ENCODE measurements around the gene CELF6. TPM values are rescaled to one million over a fixed set of nuclear protein-coding genes. Genes with fewer than 3 reads are reported as not detected.

CELF6 gene
- polyA plus RNA-seq, 3 donors = 2.7 to 3.3 (median 3.0) TPM

DNA sequence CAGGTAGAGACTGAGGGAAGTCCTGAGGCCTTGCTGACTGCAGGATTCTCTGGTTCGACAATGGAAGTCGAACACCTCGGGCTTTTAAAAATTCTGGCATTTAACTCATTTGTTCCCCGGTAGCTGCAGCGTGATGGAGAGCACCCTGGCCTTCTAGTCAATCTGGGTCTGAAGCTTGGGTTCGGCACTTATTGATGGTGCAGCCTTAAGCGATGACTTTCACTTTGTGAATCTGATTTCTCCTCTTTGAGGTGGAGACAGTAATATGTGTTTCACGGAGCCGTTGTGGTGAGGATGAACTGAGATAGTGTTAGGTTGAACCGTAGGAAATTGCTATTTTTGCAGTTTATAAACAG lies 47.0 kb downstream of the CELF6 start:
- DNase-seq (ENCODE audit: low read depth in 3 of 3, low spot score in 2 of 3) = no peak

DNA sequence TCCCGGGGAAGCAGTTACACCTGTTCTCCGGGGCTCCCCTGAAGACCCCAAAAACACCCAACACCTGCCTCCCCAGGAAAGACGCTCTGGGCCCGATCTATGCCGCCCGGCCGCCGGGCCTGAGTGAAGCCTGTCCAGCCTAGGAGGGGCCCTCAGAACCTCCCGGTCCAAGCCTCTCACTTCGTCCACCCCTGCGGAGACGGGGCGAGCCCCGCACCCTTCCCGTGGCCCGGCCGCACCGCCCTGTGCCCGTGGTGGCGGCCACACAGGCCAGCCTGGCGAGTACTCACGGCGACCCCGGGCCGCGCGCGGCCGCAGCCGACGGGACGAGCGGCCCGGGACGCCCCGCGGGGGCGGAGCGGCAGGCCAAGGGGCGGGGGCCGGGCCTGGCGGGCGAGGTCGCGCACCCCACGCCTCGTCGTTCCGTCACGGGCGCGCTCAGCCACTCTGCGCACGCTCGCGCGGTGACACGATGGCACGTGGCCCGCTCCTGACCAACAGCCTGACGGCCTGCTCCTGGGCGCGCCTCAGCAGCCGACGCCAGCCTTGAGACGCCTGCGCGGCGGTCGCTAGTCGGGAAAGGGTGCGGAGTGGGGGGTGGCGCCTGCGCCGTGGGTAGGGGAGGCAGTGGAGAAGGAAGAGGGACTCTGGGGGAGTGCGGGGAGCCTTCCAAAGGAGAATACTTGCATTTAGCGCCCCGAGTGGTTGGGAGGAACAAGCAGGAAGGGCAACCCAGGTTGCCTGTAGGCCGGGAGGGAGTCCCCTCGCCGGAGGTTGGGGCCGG lies 47.6 kb downstream of the CELF6 start, which contains the start of gene PARP6:
PARP6 (minus strand) TSS at position 342 of the 784 bp plus-strand sequence. CDS start 5,077 bp downstream, outside the sequence.
- DNase-seq (ENCODE audit: low read depth in 3 of 3, low spot score in 2 of 3) = peak; percentile 87 to 95 (median 90)

DNA sequence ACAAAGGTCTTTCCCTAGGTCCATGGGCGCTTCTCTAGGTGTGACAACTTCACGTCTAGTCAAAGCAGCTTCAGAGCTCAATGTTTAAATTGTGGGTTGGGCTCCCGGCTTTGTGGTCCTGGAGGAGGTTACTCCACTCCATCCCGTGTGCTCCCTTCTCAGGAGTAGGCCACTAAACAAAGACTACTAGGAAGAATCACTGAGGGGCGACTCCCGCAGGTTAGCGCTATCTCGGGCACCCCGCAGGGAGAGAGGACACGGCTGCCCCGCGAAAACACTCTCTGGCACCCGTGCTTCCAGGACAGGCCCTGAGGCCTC lies 48.1 kb downstream of the CELF6 start:
- peak in 1 of 3 donors; percentile 2 for DNase-seq (ENCODE audit: low read depth in 3 of 3, low spot score in 2 of 3)

DNA sequence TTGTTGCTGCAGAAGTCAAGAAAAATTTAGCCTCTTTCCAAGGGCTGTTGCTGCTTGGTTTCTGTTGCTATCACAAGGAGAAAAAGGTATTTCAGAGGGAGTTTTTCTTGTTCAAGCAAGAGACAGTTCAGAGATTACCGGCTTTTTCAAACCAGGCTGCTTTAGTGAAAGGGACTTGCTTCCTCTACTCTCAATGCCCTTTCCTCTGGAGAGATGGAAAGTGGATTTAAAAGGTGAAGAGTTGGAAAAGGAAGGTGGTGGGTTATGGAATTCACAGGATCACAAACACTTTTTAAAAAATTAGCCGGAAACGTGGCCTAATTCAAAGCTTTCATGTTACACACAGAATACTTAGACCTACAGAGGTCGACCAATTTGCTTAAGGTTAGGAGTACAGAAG lies 48.7 kb downstream of the CELF6 start:
- DNase-seq (ENCODE audit: low read depth in 3 of 3, low spot score in 2 of 3) = no peak

DNA sequence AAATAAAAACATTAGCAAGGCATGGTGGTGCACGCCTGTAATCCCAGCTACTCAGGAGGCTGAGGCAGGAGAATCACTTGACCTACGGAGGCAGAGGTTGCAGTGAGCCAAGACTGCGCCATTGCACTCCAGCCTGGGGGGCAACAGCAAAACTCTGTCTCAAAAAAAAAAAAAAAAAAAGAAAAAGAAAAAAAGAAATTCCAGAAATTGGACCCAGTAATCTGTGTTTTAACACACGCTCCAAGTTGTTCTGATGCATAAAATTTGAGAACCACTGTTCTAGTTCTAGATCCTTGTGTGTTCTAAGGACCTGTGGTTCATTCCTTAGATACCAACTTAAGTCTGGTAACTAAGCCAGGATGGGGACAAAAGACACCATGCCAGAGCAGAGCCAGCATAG lies 50.2 kb downstream of the CELF6 start:
- DNase-seq (ENCODE audit: low read depth in 3 of 3, low spot score in 2 of 3) = no peak

DNA sequence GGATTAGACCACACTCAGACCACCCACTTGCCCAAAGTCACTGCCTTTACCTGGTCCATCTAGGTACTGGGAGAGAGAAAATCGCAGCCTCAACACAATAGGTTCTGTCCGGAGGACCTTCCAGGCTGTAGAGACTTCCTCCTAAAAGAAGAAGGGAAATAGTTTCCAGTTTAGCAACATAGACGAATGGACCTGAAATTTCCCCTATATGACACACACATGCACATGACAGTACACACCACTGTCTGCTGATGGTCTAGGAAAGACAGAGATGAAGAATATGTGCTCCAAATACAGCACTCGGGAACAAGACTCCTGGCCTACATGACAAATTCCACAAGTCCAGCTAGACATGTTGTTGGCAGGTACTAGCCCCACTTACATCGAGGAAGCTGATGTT lies 54.9 kb downstream of the CELF6 start:
- DNase-seq (ENCODE audit: low read depth in 3 of 3, low spot score in 2 of 3) = no peak

DNA sequence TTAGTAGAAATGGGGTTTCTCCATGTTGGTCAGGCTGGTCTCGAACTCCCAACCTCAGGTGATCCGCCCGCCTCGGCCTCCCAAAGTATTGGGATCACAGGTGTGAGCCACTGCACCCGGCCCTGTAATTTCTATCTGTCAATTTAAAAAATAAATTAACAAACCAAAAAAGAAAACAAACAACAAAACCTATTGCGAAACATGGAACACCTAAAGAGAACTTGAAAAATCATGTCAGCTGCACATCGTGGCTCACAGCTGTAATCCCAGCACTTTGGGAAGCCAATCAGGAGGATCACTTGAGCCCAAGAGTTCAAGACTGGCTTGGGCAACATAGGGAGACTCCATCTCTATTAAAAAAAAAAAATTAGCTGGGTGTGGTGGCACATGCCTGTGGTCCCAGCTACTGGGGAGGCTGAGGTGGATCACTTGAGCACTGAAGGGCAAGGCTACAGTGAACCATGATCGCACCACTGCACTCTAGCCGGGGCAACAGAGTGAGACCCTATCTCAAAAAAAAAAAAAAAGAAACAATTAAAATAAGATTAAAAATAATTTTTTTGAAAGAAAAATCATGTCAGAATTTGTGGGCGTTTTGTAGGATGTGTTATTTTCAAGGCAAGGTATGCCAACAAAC lies 67.2 kb downstream of the CELF6 start:
- DNase-seq (ENCODE audit: low read depth in 3 of 3, low spot score in 2 of 3) = no peak

DNA sequence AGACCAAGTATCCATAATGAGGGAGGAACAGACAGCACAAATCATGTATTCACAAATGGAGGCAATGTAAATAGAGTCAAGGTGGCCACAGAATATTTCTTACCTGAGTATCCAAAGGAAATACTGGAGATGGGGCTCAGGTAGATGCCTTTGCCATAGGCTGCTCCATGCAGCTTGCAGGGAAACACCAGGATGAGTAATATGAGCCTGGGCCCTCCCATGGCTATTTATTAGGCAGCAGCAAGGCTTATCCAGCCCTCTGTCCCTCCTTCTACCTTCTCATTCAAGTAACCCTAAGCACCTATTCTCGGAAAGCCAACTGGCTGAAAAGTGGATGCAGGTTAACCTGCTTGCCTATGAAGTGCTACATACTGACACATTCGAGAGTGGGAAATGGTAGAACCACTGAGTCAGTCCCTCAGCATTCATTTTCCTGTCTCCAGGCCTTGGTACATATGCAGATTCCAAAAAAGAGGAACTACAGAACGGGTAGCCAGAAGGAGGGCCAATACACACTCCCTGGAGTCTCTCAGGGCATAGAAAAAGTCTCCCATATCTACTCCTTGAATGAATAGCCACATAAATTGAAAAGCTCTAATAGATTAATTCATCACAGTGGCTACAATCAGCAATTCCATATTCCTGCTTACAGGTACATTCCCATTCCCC lies 70.7 kb downstream of the CELF6 start:
- no peak for DNase-seq (ENCODE audit: low read depth in 3 of 3, low spot score in 2 of 3)

DNA sequence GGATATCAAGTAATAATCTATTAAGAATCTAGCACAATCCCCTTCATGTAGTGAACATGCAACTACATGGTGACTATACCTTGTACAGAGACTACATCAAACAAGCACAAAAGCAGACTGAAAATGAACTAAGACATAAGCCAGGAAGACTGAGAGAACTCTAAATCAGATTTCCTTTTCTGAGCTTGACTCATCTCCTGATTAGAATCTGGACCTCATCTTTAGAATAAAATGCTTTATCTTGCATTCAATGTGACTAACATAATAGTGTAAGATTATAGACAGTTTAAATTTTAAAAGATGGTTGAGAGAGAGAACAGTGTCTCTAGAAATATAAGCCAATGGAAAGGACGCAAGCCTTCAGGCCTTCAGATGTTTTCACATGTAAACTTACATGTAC lies 71.4 kb downstream of the CELF6 start:
- DNase-seq (ENCODE audit: low read depth in 3 of 3, low spot score in 2 of 3) = no peak

DNA sequence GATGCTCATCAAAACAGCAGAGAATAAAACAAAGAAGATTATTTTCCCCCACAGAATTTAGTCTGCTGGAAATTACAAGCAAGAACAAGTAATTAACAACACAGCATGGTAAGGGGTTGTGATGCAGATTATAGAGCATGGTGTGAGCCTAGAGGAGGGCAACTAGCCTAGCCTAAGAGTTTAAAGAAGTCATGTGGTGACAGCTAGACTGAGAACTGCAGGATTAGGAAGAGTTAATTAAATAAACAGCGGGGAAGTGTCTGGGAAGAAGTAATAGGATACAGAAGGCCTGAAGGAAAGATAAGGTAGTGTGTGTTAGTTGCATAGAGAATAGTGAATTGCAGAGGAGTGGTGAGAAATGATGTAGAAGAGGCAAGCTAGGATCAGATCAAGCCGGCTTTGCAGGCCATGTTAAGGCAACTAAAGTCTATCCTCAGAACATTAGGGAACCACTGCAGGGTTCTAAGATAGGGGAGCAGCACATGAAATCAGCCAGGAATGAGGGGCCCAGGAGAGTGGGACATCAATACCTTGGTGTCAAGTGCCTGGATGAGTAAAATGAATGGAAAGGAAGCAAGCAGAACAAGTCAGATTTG lies 77.1 kb downstream of the CELF6 start:
- no peak for DNase-seq (ENCODE audit: low read depth in 3 of 3, low spot score in 2 of 3)

DNA sequence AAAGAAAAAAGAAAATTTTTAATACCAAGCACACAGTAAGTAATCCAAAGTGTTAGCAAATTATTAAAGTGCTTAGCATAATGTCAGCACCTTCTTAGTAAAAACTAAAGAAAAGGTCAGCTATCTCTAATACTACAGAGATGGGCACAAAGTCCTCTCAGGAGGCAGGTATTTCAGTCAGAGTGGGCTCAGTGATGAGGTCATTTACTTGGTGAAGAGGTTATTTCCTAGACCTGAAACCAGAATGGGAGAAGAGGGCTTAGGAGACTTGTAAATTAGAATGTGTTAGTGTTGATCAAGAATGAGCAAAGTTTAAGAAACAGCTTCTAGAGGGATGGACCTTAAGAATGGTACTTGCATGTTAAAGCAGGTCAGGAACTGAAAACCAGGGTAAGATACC lies 80.3 kb downstream of the CELF6 start:
- DNase-seq (ENCODE audit: low read depth in 3 of 3, low spot score in 2 of 3) = no peak

DNA sequence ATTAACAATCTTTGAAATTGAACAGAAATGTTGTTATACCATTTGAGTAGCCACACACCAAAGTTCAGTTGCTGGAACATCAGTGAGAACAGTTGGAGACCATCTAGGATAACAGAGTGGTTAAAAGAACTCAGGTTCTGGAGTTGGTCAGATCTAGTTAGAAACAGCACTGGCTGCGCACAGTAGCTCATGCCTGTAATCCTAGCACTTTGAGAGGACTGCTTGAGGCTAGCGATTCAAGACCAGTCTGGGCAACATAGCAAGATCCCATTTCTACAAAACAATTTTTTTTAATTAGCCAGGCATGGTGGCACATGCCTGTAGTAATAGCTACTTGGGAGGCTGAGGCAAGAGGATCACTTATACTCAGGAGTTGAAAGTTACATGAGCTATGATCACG lies 81.4 kb downstream of the CELF6 start:
- DNase-seq (ENCODE audit: low read depth in 3 of 3, low spot score in 2 of 3) = no peak

DNA sequence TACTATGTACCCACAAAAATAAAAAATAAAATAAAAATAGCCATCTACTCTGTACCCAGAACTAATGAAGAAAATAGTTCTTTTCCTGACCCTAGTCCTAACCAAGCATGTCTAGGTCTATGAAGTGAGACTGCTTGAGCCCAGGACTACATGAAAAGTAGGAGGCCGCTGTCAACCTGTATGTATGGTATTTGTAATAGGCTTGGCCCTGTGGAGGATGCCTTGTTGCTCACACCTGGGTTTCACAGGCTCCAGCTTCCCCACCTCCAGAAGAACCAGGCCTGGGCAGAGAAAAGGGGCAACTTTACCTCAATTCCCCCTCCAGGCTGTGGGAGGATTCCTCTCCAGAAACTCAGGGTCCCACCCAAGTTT lies 82.1 kb downstream of the CELF6 start:
- DNase-seq (ENCODE audit: low read depth in 3 of 3, low spot score in 2 of 3) = no peak

DNA sequence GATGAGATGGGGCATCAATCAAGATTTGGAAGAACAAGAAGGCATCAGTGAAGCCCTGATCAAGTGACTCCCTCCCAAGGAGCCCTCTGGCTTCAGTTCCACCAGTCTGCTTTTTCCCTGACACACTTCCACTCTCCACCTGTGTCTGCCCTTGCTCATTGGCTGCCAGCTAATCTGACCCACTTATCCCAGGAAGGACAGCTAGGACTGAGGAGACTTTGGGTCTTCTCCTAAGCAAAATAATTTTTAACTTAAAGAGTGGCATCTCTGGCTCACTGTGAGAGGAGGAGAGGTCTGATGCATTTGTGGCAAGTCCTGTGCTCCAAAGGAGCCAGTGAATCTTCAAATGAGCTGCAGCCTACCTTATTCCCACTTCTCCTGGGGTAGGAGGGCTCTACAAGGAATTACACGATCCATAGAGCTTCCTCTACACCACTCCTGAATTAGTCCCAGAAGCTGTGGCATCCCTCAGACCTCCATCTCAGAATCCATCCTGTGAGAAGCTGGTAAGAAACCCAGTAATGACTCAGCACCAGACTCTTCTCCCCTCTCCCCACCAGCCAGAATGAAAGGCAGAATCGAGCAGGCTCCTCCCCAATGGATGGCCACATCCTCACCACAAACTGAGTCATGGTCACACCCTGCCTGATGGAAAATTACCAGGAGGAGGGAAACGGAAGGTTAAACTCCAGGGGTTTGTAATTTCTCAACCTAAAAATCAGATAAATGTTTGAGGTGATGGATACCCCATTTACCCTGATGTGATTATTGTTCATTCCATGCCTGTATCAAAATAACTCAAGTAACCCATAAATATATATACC lies 82.7 kb downstream of the CELF6 start:
- no peak for DNase-seq (ENCODE audit: low read depth in 3 of 3, low spot score in 2 of 3)

DNA sequence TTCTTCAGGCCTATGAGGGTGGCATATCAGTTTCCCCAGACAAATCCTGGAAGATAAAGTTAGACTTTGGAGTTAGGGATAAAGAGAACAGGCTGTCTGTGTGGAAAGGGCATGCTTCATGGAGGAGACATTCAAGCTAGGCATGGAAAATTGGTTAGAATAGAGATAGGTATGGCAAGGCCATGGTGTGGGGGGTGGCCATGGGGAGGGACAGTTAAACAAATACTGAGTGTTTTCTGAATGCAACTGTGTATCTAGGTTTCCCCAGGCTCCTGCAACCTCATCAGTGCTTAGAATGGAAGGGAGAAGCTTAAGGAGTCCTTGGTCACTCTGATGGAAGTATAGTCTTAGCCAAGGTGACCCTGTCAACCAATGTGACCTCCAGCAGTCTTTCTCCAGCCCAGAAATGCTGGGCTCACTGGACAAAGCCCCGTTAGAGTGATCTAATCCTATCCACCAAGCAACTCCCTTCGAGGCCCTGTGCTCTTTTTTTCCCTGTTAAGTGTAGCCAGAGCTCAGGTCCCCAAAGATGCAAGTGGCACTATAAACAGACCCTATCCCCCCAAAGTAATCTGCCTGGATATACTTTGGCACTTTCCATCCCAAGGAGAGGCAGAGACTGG lies 83.5 kb downstream of the CELF6 start:
- DNase-seq (ENCODE audit: low read depth in 3 of 3, low spot score in 2 of 3) = no peak

DNA sequence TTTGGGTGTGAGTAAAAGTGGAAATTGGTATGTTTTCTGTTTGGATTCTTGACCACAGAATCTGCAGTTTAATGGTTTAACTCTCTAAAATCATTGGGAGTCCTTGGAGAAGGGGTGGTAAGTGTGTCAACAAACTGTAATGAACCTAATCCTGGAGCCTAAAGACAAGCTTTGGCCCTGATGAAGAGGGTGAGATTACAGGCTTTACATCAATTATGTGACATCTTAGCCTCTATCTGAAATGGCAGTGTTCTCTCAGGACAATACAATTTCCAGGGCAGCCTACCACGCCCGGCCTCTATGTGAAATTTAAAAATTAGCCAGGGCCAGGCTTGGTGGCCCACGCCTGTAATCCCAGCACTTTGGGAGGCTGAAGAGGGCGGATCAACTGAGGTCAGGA lies 84.7 kb downstream of the CELF6 start:
- no peak for DNase-seq (ENCODE audit: low read depth in 3 of 3, low spot score in 2 of 3)

Data from right renal cortex interstitium (tissue), 3 donors.